Measurements from ENCODE around the gene CHEK2.
"Not testable (repeated sequence)": the region's sequence is repeated elsewhere in the genome, so short reads cannot be mapped to it uniquely, and the experiment has no call there.

CHEK2 gene

DNA sequence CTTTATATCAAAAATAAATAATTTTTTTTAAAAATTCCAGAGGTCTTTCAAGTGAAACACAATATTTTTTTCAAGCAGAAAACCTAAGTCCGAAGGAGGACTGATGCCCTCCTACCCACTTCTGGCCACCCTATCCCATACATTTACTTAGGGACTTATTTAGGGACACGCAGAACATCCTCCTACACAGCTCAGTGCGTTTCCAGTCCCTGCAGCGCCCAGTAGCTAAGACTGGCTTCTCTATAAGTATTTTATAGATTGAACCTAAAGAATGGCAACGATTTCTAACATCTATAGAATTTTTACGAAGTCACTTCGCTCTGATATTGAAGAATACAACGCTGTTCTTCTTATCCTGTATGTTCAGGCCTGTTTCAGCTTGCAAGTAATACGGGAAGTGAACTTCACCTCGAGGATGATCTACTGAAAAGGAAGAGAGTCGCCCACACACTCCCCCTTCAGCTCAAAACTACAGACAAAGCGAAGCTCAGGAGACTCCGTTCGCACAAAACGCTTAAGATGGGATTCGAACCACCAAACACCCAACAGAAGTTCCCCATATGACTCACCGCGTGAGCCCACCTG is 328 bp downstream of the CHEK2 start:
- no peak for DNase-seq (ENCODE audit: low read depth in 2 of 2)

GRCh38 chr22:28738876-28739275 is 2.7 kb downstream of the CHEK2 start:
- DNase-seq (ENCODE audit: low read depth in 2 of 2), result not testable (repeated sequence)

- DNase-seq (ENCODE audit: low read depth in 2 of 2), result no peak
Observed at GRCh38 chr22:28737701-28738100, 3.9 kb downstream of the CHEK2 start.

DNA sequence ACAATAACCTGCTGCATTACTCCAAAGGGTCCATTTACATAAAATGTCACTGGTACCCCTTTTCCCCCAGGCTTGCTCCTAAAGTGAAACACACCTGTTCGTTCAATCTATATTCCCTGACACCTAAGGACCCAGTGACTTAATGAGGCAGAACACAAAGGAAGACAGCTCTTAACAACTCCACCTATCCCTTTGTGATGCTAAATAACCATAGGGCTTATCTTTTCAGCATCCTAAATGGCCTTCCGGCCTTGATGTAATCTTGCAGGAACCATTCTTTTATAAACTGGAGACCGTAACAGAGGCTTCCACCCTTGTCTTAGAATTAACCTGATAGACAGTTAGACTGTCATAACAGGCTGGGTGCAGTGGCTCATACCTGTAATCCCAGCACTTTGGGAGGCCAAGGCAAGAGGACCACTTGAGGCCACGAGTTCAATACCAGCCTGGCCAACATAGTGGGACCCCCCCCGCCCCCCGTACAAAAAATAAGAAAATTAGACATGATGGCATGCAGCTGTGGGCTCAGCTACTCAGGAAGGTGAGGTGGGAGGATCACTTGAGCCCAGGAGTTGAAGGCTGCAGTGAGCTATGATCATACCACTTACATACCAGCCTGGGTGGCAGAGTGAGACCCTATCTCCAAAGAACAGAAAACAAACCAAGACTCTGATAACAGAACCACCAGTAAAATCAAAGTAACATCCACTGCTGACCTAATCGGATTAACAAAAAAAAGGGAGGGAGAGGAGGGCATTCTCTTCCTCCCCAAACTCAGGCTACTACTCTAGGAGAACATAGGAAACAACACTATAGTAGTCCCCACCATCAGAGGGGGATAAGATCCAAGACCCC is 5.1 kb downstream of the CHEK2 start:
- no peak for DNase-seq (ENCODE audit: low read depth in 2 of 2)

DNA sequence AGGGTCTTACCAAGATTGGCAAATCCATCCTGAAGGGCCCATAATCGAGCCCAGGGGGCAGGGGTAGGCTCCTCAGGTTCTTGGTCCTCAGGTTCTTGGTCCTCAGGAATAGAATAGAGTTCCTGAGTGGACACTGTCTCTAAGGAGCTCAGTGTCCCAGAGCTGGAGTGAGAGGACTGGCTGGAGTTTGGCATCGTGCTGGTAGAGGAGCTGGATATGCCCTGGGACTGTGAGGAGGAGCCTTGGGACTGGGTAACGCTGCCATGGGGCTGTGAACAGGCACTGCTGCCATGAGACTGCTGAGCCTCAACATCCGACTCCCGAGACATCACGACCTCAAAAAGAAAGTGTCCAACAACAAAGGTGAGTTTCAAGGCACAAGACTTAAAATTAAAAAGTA is 7.2 kb downstream of the CHEK2 start:
- DNase-seq (ENCODE audit: low read depth in 2 of 2), result no peak

- no peak for DNase-seq (ENCODE audit: low read depth in 2 of 2)
Observed at GRCh38 chr22:28730179-28730578, 11.4 kb downstream of the CHEK2 start.

DNA sequence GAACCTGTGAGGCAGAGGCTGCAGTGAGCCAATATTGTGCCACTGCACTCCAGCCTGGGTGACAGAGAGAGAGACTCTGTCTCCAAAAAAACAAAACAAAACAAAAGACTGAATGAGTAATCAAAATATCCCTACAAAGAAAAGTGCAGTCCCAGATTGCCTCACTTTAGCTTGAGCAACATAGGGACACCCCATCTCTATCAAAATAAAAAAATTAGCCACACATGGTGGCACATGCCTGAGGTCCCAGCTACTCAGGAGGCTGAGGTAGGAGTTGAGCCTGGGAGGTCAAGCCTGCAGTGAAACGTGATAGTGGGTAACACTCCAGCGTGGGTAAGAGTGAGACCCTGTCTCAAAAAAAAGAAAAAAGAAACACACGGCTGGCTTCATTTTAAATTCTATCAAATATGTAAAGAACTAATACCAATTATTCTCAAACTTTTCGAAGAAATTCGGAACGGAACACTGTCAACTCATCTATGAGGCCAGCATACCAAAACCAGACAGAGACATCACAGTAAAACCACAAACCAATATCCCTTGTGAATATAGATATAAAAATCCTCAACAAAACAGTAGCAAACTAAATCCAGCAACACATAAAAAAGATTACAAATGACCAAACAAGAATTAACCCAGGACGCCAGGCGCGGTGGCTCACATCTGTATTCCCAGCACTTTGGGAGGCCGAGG is 12.9 kb downstream of the CHEK2 start:
- DNase-seq (ENCODE audit: low read depth in 2 of 2), result no peak

DNA sequence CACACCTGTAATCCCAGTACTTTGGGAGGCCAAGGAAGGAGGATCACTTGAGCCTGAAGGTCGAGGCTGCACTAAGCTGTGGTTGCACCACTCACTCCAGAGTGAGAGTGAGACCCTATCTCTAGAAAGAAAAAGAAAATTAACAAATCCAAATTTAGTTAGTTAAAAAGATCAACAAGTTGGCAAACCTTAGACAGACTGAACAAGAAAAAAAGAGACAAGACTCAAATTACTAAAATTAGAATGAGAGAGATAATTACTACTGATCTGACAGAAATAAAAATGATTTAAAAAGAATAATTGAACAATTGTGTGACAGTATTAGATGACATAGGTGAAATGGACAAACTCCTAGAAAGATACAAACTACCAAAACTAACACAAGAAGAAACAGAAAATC is 13.6 kb downstream of the CHEK2 start:
- DNase-seq (ENCODE audit: low read depth in 2 of 2), result no peak

GRCh38 chr22:28718044-28718443 is 23.6 kb downstream of the CHEK2 start:
- DNase-seq (ENCODE audit: low read depth in 2 of 2), result no peak

DNA sequence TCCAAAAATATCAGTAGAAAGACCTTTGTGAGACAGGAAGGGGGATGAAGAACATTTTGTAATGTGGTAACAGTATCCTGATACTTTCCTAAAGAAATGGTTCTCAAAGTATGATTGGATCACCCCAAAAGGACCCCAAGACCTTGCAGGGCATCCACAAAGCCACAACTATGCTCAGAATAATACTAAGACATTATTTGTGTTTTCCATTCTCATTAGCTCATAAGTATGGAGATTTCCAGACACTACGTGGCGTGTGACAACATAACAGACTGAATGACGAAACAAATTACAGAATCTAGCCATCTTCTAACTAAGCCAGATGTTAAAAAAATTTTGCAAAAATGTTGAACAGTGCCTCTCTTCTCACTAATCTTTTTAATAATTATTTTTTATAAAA is 24.9 kb downstream of the CHEK2 start:
- DNase-seq (ENCODE audit: low read depth in 2 of 2), result no peak

GRCh38 chr22:28715611-28716010 is 26.0 kb downstream of the CHEK2 start:
- DNase-seq (ENCODE audit: low read depth in 2 of 2), result no peak

DNA sequence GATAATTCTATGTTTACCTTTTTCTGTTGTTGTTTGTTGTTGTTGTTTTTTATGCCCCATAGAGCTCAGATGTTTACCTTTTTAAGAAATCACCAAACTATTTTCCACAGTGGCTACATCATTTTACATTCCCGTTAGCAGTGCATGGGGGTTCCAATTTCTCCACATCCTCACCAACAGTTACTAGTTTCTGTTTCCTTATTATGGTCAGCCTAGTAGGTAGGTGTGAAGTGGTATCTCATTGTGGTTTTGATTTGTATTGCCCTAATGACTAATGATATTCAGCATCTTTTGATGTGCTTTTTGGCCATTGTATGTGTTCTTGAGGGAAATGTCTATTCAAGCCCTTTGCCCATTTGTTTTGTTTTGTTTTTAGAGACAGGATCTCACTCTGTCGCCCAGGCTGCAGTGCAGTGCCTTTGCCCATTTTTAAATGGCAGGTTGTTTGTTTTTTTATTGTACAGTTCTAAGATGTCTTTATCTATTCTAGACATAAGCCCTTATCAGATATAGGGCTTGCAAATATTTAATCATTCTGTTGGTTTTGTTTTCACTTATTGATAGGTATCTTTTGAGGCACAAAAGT is 27.5 kb downstream of the CHEK2 start:
- no peak for DNase-seq (ENCODE audit: low read depth in 2 of 2)

DNA sequence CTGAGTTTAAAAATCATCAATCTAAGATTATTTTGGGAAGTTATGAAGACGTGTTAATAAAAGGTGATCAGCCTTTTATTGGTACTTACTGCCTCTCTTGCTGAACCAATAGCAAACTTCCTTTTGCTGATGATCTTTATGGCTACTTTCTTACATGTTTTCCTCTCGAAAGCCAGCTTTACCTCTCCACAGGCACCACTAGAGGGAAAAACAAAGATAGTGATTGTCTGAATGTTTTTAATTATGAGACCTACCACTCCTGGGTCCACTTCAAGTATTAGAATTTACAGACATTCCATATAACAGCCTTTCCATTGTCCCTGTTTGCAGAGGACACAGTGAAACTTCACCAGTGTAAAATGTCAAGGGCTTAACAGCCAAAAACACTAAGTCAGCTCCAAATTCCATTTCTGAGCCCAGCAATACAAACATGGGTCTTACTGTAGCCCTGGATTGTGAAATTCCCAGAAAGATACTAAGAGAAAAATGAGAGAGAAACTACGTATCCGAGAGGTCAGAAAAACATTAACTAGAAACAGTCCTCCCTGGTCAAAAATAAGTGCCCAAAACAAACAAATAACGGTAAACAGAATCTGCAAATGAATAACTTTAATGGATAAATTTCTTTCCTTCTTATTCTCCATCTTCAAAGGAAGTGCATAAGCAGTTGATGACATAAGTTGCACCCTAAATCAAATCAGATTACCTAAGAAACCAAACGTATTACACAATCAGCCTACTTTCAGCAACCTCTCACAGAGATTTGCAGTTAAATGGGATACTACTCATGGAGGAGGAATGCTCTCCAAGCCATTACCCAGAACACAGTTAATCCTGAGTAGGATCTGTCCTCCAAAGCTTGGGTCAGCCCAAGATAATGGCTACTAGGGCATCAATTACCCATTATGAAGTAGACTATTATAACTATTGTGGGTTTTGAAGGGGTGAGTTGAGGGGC is 29.5 kb downstream of the CHEK2 start:
- DNase-seq (ENCODE audit: low read depth in 2 of 2), result no peak

DNA sequence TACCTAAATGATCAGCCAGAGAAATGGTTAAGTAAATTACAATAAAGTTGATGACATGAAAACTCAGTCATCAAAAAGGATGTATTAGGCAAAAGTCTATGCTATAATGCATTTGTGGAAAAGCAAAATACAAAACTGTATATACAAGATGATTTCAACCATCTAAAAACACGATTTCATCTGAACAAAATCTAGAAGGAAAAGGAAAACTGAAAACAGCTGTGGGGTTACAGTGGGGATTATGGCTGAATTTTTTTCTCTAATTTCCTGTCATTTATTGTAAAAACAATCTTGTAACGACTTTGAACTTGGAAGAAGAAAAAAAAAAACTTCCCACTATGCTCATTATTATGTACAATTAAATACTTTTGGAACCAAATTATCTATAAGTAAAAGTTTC is 30.3 kb downstream of the CHEK2 start:
- no peak for DNase-seq (ENCODE audit: low read depth in 2 of 2)

DNA sequence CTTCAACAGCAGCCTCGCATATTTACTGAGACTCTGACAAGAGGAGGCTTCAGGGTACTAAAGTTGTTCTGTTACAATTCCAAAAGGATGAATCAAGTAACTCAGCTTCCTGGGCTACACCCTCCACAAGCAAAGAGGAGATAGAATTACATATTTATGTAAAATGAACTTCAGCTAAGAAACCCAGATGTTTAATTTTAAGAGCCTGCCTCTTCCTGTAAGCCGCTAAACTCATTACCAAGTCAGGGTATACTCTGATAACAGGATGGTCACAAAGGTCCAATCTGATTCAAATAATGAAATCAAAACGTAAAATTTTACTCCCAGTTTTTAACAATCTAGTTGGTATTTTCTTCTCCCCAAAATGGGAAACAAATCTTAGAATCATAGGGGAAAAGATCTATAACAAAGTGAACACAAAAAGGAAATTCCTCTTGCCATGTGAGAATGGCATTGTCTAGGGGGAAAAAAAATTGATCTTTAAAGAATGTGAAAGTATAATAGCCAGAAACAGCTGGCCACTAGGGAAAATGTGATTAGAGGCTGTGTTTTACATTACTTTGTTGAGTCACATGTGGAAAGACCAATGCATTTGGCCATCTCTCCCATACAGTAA is 30.9 kb downstream of the CHEK2 start:
- DNase-seq (ENCODE audit: low read depth in 2 of 2), result no peak

DNA sequence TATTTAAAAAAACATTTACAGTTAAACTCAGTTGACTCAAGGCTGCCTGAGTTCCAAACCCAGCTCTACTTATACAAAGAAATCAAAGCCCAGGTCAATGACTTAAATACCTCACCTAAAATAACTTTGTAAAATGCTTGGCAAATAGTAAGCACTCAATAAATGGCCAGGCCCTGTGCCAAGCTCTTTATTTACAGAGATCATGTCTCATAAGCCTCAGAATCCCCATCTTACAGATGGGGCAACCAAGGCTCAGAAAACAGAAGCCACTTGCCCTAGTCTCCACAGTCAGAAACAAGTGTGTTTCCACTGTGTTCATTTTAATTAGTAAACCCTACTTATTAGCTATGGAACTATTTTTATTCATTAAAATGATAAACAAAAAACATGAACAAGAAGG is 31.5 kb downstream of the CHEK2 start:
- no peak for DNase-seq (ENCODE audit: low read depth in 2 of 2)

- DNase-seq (ENCODE audit: low read depth in 2 of 2), result no peak
Observed at GRCh38 chr22:28706845-28707244, 34.8 kb downstream of the CHEK2 start.

DNA sequence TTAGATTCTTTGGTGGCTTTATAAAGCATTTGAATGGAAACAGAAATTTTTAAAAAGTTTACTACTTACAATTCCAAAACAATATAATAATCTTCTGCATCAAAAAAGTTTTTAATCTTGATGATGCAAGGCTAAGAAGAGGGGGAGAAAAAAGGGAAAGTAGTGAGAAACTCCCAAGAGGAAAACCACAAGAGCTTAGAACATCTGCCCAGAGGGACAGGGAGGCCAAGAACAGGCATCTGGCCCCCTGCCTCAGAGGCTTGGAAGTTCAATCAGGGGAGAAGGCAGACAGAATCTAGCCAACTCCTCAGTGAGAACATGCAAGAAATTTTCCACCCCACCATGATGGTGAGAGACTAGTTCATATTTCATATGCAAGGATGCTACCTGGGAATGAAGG is 38.2 kb downstream of the CHEK2 start:
- no peak for DNase-seq (ENCODE audit: low read depth in 2 of 2)

DNA sequence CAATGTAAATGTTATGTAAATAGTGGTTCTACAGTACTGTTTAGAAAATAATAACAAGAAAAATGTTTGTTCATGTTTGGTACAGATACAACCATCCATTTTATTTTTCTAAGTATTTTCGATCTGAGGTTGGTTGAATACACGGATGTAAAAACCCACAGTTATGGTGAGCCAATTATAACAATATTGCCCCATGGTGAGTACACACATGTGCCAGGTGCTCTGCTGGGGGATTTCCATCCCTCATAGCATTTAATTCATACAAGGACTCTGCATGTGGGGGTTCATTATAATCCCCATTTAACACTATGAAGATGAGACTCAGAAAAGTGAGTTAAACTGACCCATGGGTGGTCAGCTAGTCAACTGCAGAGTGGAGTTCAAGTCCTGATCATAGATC is 38.7 kb downstream of the CHEK2 start:
- DNase-seq (ENCODE audit: low read depth in 2 of 2), result no peak

DNA sequence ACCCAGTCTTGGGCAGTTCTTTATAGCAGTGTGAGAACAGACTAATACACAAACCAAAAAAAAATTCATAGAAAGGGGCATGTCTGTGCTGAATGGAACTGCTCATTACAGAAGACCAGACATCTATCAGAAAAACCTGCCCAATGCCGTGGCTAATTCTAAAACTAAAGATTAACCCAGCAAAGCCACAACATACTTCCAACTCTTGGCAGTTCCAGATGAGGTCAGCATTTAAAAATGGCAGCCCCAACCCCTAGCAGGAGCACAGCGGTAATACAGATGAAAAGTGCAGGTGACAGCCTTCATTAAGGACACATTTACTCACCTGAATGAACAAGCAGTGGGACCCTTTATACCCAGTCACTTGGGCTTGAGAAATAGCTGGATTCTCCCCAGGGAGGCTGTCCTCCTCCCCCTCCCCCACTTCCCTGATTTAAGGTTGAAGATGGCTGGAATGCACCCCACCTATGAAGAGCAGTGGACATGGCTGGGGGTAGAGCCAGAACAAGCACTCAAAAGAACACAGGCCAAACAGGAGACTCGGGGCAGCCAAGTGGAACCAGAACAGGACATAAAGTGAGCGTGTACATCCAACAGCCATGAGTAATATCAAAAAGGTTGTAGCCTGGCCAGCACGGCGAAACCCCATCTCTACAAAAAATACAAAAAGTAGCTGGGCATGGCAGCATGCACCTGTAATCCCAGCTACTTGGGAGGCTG is 48.4 kb downstream of the CHEK2 start:
- not testable (repeated sequence) for DNase-seq (ENCODE audit: low read depth in 2 of 2)
